Small intestine (tissue), 7 donors: ENCODE data around the gene CCNK. TPM values are rescaled to one million over a fixed set of nuclear protein-coding genes. Genes with fewer than 3 reads are reported as not detected.
A peak's percentile ranks its signal among the peaks of the same experiment; 100 is the strongest.

ENCODE experiments used
- DNase-seq, 2 donors: peaks; one replicate each; pipeline versions ENCODE4 v3.0.0 to v3.0.0-alpha.2; 2013
- FAIRE-seq: peaks from 2 replicates; lab custom pipeline; 2012; peaks lifted over from hg19 to GRCh38; lab: Jason Lieb, UNC
- H3K27ac ChIP-seq, 3 donors: one replicate each; pipeline ENCODE4 v1.5.1; 2013; ENCODE audit warnings: low read length in 2 of 3, mild to moderate bottlenecking in 2 of 3, control low read depth in 1 of 3, inconsistent platforms in 1 of 3, low read depth in 1 of 3, moderate library complexity in 1 of 3
- H3K27me3 ChIP-seq, 3 donors: one replicate each; pipeline ENCODE4 v1.6.1; 2013; ENCODE audit warnings: low read length in 3 of 3, inconsistent platforms in 1 of 3; ENCODE audit not compliant: control insufficient read depth in 3 of 3, insufficient read depth in 3 of 3
- H3K36me3 ChIP-seq, 3 donors: one replicate each; pipeline ENCODE4 v1.6.1; 2013; ENCODE audit warnings: low read length in 3 of 3, inconsistent platforms in 1 of 3, low read depth in 1 of 3, mild to moderate bottlenecking in 1 of 3, moderate library complexity in 1 of 3; ENCODE audit not compliant: control insufficient read depth in 3 of 3, insufficient read depth in 2 of 3
- H3K4me1 ChIP-seq, 3 donors: one replicate each; pipeline ENCODE4 v1.6.1; 2013; ENCODE audit warnings: low read length in 2 of 3, inconsistent platforms in 1 of 3, low read depth in 1 of 3, mild to moderate bottlenecking in 1 of 3, moderate library complexity in 1 of 3; ENCODE audit not compliant: control insufficient read depth in 3 of 3, insufficient read depth in 2 of 3
- H3K4me3 ChIP-seq, 3 donors: one replicate each; pipeline ENCODE4 v1.5.1; 2013; ENCODE audit warnings: low read length in 3 of 3, control low read depth in 1 of 3, inconsistent platforms in 1 of 3, low read depth in 1 of 3, mild to moderate bottlenecking in 1 of 3, moderate library complexity in 1 of 3
- H3K9me3 ChIP-seq, 2 donors: one replicate each; pipeline ENCODE4 v1.6.1; 2013; ENCODE audit warnings: low read depth in 1 of 2, low read length in 1 of 2; ENCODE audit not compliant: control insufficient read depth in 2 of 2, insufficient read depth in 1 of 2
- WGBS, 3 donors: extraction: QIAGEN DNeasy Blood & Tissue Kit; methylation state at CpG; one replicate each; pipeline ENCODE4 v1.1.7; 2013; 5-methylcytosine and 5-hydroxymethylcytosine counted together
- polyA plus RNA-seq, 4 donors: library from polyadenylated mRNA; stranded (reverse) in 3 of 4; unstranded in 1 of 4; fragments of 200-250 nt in 3 of 4; fragments of 120-200 nt in 1 of 4; gene quantifications; one replicate each; pipeline versions ENCODE4 v1.2.1 to v1.2.3, GENCODE V29; 2013
- donor health status: healthy with polysubstance abuse.
- donor health status: control.
- donor health status: control.
- donor health status: Bipolar disorder and iron deficiency.
- donor health status: healthy.

CCNK gene
- polyA plus RNA-seq, 4 donors: 13.4 to 43.4 (median 17.3) TPM

DNA sequence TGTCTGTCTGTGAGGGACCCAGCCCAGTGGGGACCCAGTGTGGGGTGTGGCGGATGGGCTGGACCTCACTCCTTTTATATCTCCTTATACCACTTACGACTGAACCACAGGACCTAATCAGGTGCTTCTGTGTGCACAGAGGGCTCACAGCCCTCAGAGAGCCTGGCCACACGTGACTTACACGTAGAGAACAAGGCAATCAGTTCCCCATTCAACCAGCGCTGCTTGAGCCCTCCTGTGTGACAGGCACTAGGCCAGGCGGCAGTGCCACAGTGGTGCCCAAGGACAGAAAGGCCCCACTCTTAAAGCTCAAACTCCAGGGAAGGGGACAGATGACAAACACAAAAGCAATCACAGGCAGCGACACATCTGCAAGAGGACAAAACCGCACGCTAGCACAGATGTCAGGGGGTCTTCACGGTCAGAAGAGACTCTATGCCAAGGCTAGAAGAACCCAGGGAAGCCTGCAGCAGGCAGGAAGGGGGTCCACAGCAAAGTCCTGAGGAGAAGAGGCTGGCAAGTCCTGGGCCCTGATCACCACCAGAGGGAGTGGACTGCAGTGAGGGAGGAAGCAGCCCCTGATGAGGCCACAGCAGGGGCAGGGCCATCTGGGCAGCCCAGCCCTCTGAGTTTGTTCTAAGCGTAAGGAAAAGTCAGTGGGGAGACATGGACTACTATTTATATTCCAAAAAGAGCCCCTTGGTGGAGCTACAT lies 39.9 kb upstream of the CCNK start:
- 91 to 93% (median 91%) methylated on average over 11 of the region's 11 CpGs for WGBS, 3 donors
- no peaks in the 10 kb centered on the region for H3K9me3 ChIP-seq
- H3K36me3 ChIP-seq: peaks cover 0 to 53% (median 3%) of the 10 kb centered on the region in 3 donors
- no peaks in the 10 kb centered on the region for H3K27me3 ChIP-seq
- H3K4me1 ChIP-seq: peaks cover 0 to 7% (median 2%) of the 10 kb centered on the region in 3 donors
- H3K4me3 ChIP-seq: no peak overlapping the region
- no peak overlapping the region for H3K27ac ChIP-seq
- DNase-seq: peak in 1 of 2 donors; percentile 17
- no peak for FAIRE-seq

DNA sequence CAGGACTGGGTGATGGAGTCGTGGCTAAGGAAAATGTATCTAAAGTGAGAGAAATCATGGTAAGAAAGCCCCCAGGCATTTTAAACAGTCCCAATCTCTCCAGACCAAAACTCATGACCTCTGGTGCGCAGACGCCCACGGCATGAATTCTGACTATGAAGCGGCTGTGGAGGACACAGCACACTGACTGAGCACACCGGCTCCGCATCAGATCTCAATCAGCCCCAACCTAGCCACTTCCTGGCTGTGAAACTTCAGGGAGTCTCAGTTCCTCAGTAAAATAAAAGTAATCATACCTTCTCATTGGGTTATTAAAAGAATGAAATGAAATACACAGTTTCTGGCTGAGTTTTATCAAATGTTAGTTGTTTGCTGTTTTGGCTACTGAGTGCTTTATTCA lies 39.3 kb upstream of the CCNK start:
- Histone ChIP-seq H3K27ac (no peak overlapping the region), H3K4me1 (peaks cover 0 to 5% (median under 1%) of the 10 kb centered on the region in 3 donors), H3K36me3 (peaks cover 0 to 59% (median 7%) of the 10 kb centered on the region in 3 donors), H3K27me3 (no peaks in the 10 kb centered on the region), H3K9me3 (no peaks in the 10 kb centered on the region), H3K4me3 (no peak overlapping the region)
- WGBS, 3 donors: 79 to 97% (median 94%) methylated on average over 7 of the region's 7 CpGs
- FAIRE-seq (no peak), DNase-seq (no peak)

DNA sequence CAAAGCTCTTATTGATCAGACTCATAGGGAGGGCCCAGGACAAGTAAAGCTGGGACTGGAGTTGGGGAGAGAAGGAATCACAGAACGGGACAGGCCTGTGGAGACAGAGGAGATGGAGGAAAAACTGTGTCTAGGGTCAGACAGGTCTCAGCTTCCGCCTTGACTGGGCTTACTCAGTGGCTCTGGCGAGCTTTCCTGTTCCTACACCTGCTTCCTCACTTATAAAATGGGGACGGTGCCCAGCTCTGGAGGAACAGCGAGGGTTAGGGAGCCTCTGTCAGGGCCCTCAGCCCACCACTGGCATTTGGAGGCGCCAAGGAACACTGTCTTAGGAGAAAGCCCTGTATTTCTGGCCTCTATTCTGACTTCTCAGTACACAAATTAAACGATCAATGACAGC lies 35.3 kb upstream of the CCNK start:
- Histone ChIP-seq H3K4me3 (no peak overlapping the region), H3K27ac (no peak overlapping the region), H3K9me3 (no peaks in the 10 kb centered on the region), H3K4me1 (no peaks in the 10 kb centered on the region), H3K36me3 (peaks cover 7 to 58% (median 7%) of the 10 kb centered on the region in 3 donors), H3K27me3 (no peaks in the 10 kb centered on the region)
- WGBS, 3 donors: 88 to 92% (median 91%) methylated on average over 7 of the region's 7 CpGs
- DNase-seq: no peak
- FAIRE-seq: no peak

DNA sequence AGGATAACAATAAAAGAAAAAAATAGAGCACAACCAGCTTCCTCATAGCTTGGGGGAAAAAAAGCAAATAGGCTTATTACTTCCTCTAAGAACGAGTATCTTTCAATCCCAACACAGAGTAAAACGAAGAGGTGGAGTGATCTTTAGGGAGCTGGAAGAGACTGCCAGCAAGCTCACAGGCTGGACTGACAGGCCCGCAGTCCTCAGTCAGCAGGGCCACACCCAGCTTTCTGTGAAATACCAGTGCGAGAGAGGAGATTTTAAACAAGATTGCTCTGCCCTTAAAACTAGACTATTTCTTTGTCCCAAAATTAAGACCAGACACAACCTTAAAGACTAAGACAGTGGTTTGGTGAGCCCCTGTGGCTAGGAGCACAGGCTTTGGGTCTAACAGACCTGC lies 33.5 kb upstream of the CCNK start:
- H3K27me3 ChIP-seq: no peaks in the 10 kb centered on the region
- DNase-seq (no peak), FAIRE-seq (no peak)
- H3K4me3 ChIP-seq: no peak overlapping the region
- H3K27ac ChIP-seq: no peak overlapping the region
- no peaks in the 10 kb centered on the region for H3K9me3 ChIP-seq
- H3K4me1 ChIP-seq: no peaks in the 10 kb centered on the region
- WGBS, 3 donors: 53 to 68% (median 58%) methylated on average over 4 of the region's 4 CpGs
- H3K36me3 ChIP-seq: peaks cover 7 to 57% (median 11%) of the 10 kb centered on the region in 3 donors

DNA sequence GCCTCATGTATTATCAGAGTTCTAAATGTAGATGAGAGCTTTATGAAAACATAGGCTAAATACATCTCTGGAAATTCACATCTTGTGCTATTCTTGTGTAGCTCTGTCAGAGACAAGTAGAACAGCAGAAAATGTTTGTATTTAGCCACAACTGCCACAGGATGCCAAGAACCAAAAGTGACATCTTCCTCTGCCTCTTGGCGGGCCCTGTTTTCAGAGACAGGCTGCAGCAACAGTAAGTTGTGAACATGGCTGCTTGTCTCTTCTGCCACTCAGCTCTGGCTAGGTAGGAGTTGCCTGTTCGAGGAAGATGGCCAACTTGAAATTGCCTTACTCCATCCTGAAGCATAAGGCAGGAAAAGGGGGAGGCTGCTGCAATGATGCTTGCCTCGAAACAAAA lies 30.9 kb upstream of the CCNK start:
- Histone ChIP-seq H3K36me3 (peaks cover 7 to 60% (median 18%) of the 10 kb centered on the region in 3 donors), H3K4me1 (no peaks in the 10 kb centered on the region), H3K9me3 (no peaks in the 10 kb centered on the region), H3K27me3 (no peaks in the 10 kb centered on the region), H3K4me3 (no peak overlapping the region), H3K27ac (no peak overlapping the region)
- no peak for FAIRE-seq
- 91 to 93% (median 91%) methylated on average over 3 of the region's 3 CpGs for WGBS, 3 donors
- no peak for DNase-seq

DNA sequence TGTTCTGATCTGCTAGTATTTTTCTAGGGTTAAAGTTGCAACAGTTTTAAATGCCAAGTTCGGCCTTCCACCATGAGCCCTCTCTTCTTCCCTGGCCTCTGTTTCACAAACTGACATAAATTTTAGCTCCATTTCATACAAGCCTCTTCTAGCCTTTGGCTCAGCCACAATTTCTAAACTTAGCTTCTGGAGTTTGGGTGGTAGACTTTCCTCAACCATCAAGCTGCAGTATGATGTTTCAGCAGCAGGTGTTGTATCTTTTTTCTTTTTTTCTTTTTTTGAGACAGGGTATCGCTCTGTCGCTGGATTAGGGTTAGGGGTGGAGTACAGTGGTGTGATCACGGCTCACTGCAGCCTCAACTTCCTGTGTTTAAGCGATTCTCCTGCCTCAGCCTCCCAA lies 30.0 kb upstream of the CCNK start:
- Histone ChIP-seq H3K27ac (no peak overlapping the region), H3K36me3 (peaks cover 7 to 59% (median 18%) of the 10 kb centered on the region in 3 donors), H3K27me3 (no peaks in the 10 kb centered on the region), H3K4me1 (no peaks in the 10 kb centered on the region), H3K4me3 (no peak overlapping the region), H3K9me3 (no peaks in the 10 kb centered on the region)
- 90 to 99% (median 95%) methylated on average over 5 of the region's 5 CpGs for WGBS, 3 donors
- no peak for DNase-seq
- no peak for FAIRE-seq

DNA sequence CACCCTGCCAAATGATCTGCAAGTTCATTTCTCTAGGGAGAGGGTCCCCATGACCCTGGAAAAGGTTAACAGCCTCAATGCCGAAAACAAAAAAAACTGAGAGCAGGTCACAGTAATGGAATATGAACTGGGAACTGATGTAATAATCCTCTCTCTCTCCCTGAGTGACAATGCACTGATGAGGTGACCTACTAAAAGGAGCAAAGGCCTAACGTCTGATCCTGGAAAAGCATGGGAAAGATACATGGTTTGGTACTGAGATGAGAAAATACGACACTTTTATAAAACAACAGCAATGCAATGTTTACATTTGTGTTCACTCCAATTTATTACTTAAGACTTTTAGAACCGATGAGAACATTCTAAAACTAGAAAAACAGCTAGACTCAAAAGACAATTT lies 28.2 kb upstream of the CCNK start:
- WGBS, 3 donors: 75 to 92% (median 80%) methylated on average over 4 of the region's 4 CpGs
- DNase-seq (no peak), FAIRE-seq (no peak)
- H3K9me3 ChIP-seq: no peaks in the 10 kb centered on the region
- H3K4me3 ChIP-seq: no peak overlapping the region
- no peaks in the 10 kb centered on the region for H3K27me3 ChIP-seq
- no peak overlapping the region for H3K27ac ChIP-seq
- H3K36me3 ChIP-seq: peaks cover 11 to 46% (median 17%) of the 10 kb centered on the region in 3 donors
- no peaks in the 10 kb centered on the region for H3K4me1 ChIP-seq

DNA sequence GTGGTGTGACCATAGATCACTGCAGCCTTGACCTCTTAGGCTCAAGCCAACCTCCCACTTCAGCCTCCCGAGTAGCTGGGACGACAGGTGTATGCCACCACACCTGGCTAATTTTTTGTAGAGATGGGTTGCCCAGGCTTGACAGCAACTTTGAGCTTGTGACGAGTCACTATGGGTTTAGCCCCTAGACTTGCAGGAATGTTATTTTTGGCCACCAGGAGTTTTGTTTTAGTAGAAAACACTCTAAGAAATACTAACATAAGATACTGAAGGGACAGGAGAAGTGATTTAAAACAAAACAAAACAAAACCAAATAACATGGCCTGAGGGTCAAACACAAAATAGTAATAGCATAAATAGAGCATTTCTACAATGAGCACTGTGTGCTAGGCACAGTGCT lies 27.0 kb upstream of the CCNK start:
- Histone ChIP-seq H3K4me1 (no peaks in the 10 kb centered on the region), H3K9me3 (no peaks in the 10 kb centered on the region), H3K27me3 (no peaks in the 10 kb centered on the region), H3K4me3 (no peak overlapping the region), H3K27ac (no peak overlapping the region), H3K36me3 (peaks cover 15 to 44% (median 19%) of the 10 kb centered on the region in 3 donors)
- DNase-seq (no peak), FAIRE-seq (no peak)
- 68 to 91% (median 84%) methylated on average over 3 of the region's 3 CpGs for WGBS, 3 donors
